Neuronal stem cell (in vitro differentiated cells): ENCODE data around the gene ROBO2.

Experiments
- DNase-seq: peaks from one replicate; pipeline ENCODE4 v3.0.0-alpha.2; 2013; ENCODE audit warnings: low spot score
- H2AFZ ChIP-seq: one replicate; pipeline ENCODE4 v1.6.1; 2013; ENCODE audit warnings: mild to moderate bottlenecking, low read length, inconsistent platforms
- H2AK5ac ChIP-seq: 2 replicates; pipeline ENCODE4 v1.6.1; 2013; ENCODE audit warnings: low read depth, mild to moderate bottlenecking, inconsistent platforms, low read length, moderate library complexity, mixed read lengths
- H2BK120ac ChIP-seq: 2 replicates; pipeline ENCODE4 v1.6.1; 2013; ENCODE audit warnings: low read depth, mild to moderate bottlenecking, inconsistent platforms, low read length, moderate library complexity, mixed read lengths
- H2BK12ac ChIP-seq: one replicate; pipeline ENCODE4 v1.6.1; 2013; ENCODE audit warnings: low read length, inconsistent platforms
- H2BK15ac ChIP-seq: 2 replicates; pipeline ENCODE4 v1.6.1; 2013; ENCODE audit warnings: mild to moderate bottlenecking, low read length, inconsistent platforms, mixed read lengths
- H2BK5ac ChIP-seq: one replicate; pipeline ENCODE4 v1.6.1; 2013; ENCODE audit warnings: inconsistent platforms, mild to moderate bottlenecking, low read length, moderate library complexity
- H3K14ac ChIP-seq: one replicate; pipeline ENCODE4 v1.6.1; 2013; ENCODE audit warnings: low read length, inconsistent platforms
- H3K18ac ChIP-seq: 2 replicates; pipeline ENCODE4 v1.6.1; 2013; ENCODE audit warnings: low read length, inconsistent platforms
- H3K23ac ChIP-seq: 2 replicates; pipeline ENCODE4 v1.6.1; 2013; ENCODE audit warnings: low read depth, mild to moderate bottlenecking, mixed read lengths, low read length, inconsistent platforms; ENCODE audit not compliant: poor library complexity
- H3K27ac ChIP-seq: replicated peaks from 3 replicates; pipeline ENCODE4 v1.5.1; 2013; ENCODE audit warnings: low read length, inconsistent platforms
- H3K27me3 ChIP-seq, 3 experiments: 2 replicates each; pipeline ENCODE4 v1.6.1; 2013; ENCODE audit warnings: low read length in 3 of 3, mild to moderate bottlenecking in 2 of 3, inconsistent platforms in 1 of 3, low read depth in 1 of 3, mixed read lengths in 1 of 3, moderate library complexity in 1 of 3; ENCODE audit not compliant: control insufficient read depth in 3 of 3, insufficient read depth in 3 of 3
- H3K36me3 ChIP-seq, 2 donors: replicated peaks in 1 of 2; 2 replicates each; pipeline ENCODE4 v1.6.1; 2013; ENCODE audit warnings: low read length in 2 of 2; ENCODE audit not compliant: control insufficient read depth in 2 of 2, insufficient read depth in 2 of 2
- H3K4ac ChIP-seq: 2 replicates; pipeline ENCODE4 v1.6.1; 2013; ENCODE audit warnings: inconsistent platforms, mild to moderate bottlenecking, low read length, moderate library complexity
- H3K4me1 ChIP-seq, 2 donors: 1 replicate in 1 of 2; 2 replicates in 1 of 2; pipeline ENCODE4 v1.6.1; 2013; ENCODE audit warnings: low read length in 2 of 2, low read depth in 1 of 2; ENCODE audit not compliant: control insufficient read depth in 2 of 2, insufficient read depth in 1 of 2
- H3K4me2 ChIP-seq: one replicate; pipeline ENCODE4 v1.6.1; 2013; ENCODE audit warnings: mild to moderate bottlenecking, low read length, inconsistent platforms; ENCODE audit not compliant: insufficient read depth, poor library complexity, severe bottlenecking
- H3K4me3 ChIP-seq, 2 donors: 2 replicates each; pipeline ENCODE4 v1.5.1; 2013; ENCODE audit warnings: low read length in 2 of 2, mild to moderate bottlenecking in 2 of 2, inconsistent platforms in 1 of 2, moderate library complexity in 1 of 2
- H3K79me1 ChIP-seq: one replicate; pipeline ENCODE4 v1.6.1; 2013; ENCODE audit warnings: low read depth, mild to moderate bottlenecking, inconsistent platforms, low read length, moderate library complexity
- H3K9ac ChIP-seq: one replicate; pipeline ENCODE4 v1.6.1; 2013; ENCODE audit warnings: mild to moderate bottlenecking, low read depth, low read length, inconsistent platforms; ENCODE audit not compliant: poor library complexity
- H3K9me3 ChIP-seq, 2 donors: replicated peaks in 1 of 2; 2 replicates each; pipeline versions ENCODE3 to v1.6.1; 2013; ENCODE audit warnings: low read length in 2 of 2, mild to moderate bottlenecking in 2 of 2, inconsistent platforms in 1 of 2, low read depth in 1 of 2, mixed read lengths in 1 of 2, moderate library complexity in 1 of 2; ENCODE audit not compliant: control insufficient read depth in 2 of 2, insufficient read depth in 1 of 2
- H4K8ac ChIP-seq: one replicate; pipeline ENCODE4 v1.6.1; 2013; ENCODE audit warnings: low read depth, mild to moderate bottlenecking, inconsistent platforms, low read length, moderate library complexity
- H4K91ac ChIP-seq: one replicate; pipeline ENCODE4 v1.6.1; 2013; ENCODE audit warnings: low read length, low read depth, mild to moderate bottlenecking, inconsistent platforms; ENCODE audit not compliant: poor library complexity
- WGBS, 2 donors: extraction: QIAGEN DNeasy Blood & Tissue Kit; methylation state at CpG; one replicate each; pipeline ENCODE4 v1.1.7; 2013; ENCODE audit warnings: missing lambda C conversion rate in 2 of 2, mixed read lengths in 1 of 2; ENCODE audit not compliant: insufficient read length in 2 of 2, insufficient replicate concordance in 1 of 2; ENCODE audit errors: extremely low coverage in 2 of 2; 5-methylcytosine and 5-hydroxymethylcytosine counted together

ROBO2 gene

DNA sequence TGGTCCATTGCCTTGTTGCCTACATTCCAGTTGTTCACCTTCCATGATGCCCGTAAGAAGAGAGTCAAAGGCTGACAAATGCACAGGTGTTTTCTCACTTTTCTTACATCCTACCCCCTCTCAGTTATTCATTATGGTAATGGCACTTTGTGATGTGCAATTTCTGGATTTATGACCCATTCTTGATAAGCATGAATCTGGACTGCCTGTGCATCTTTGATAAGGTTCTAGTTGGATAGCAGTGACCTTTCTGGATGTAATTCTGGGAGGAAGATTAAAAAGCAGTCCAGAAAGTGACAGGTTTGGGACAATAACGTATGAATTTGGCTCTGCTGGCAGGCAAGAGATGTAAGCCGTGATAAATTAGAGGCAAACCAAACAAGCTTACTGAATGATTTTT lies 101.5 kb downstream of the ROBO2 start:
- Histone ChIP-seq H3K9me3 (no peaks in the 10 kb centered on the region), H3K4ac (no peak overlapping the region), H3K14ac (no peak overlapping the region), H2BK12ac (no peak overlapping the region), H3K36me3 (no peaks in the 10 kb centered on the region), H2BK5ac (no peak overlapping the region), H3K27ac (no peak overlapping the region), H3K27me3 (peaks cover 0 to 2% (median 2%) of the 10 kb centered on the region in 3 experiments), H3K4me3 (no peak overlapping the region), H2AFZ (no peak overlapping the region), H3K18ac (no peak overlapping the region), H2BK120ac (no peak overlapping the region), H3K79me1 (no peaks in the 10 kb centered on the region), H2BK15ac (no peak overlapping the region), H4K8ac (no peak overlapping the region), H4K91ac (no peak overlapping the region), H3K9ac (no peak overlapping the region), H2AK5ac (no peak overlapping the region), H3K23ac (no peak overlapping the region), H3K4me1 (peaks cover 2 to 8% of the 10 kb centered on the region in 2 donors), H3K4me2 (no peak overlapping the region)
- no peak for DNase-seq
- no CpG with 5 or more reads among the region's 3 CpGs for WGBS, 2 donors

DNA sequence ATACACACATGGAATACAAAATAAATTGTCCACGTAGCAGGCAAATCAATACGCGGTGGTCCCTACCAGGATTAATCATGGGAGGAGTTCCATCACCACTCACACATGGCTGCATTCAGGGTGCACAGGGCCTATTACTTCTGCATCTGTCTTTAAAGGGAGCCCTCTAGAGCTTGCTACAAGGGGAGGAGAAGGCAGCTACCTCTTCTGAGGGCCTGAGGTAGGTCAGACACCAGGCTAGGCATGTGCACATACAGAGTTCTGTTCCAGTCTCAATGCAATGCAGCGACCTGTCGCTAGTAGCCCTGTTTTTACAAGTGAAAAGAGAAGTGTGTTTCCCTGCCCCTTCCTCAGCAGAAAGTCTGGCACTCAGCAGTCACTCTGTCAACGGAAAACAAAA lies 102.7 kb downstream of the ROBO2 start:
- peaks cover 2 to 18% of the 10 kb centered on the region in 2 donors for H3K4me1 ChIP-seq
- H4K8ac ChIP-seq, result no peak overlapping the region
- WGBS, 2 donors, result no CpG with 5 or more reads among the region's 6 CpGs
- no peak overlapping the region for H2BK120ac ChIP-seq
- H2AK5ac ChIP-seq, result no peak overlapping the region
- H3K18ac ChIP-seq, result no peak overlapping the region
- no peaks in the 10 kb centered on the region for H3K79me1 ChIP-seq
- H3K36me3 ChIP-seq, result no peaks in the 10 kb centered on the region
- H3K4me2 ChIP-seq, result no peak overlapping the region
- H3K4ac ChIP-seq, result no peak overlapping the region
- H2AFZ ChIP-seq, result no peak overlapping the region
- no peak overlapping the region for H3K23ac ChIP-seq
- peaks cover 0 to 2% (median 2%) of the 10 kb centered on the region in 3 experiments for H3K27me3 ChIP-seq
- no peak overlapping the region for H2BK5ac ChIP-seq
- H3K27ac ChIP-seq, result no peak overlapping the region
- H3K14ac ChIP-seq, result no peak overlapping the region
- H3K9ac ChIP-seq, result no peak overlapping the region
- H3K4me3 ChIP-seq, result no peak overlapping the region
- no peaks in the 10 kb centered on the region for H3K9me3 ChIP-seq
- H2BK12ac ChIP-seq, result no peak overlapping the region
- no peak overlapping the region for H2BK15ac ChIP-seq
- DNase-seq, result no peak
- no peak overlapping the region for H4K91ac ChIP-seq

DNA sequence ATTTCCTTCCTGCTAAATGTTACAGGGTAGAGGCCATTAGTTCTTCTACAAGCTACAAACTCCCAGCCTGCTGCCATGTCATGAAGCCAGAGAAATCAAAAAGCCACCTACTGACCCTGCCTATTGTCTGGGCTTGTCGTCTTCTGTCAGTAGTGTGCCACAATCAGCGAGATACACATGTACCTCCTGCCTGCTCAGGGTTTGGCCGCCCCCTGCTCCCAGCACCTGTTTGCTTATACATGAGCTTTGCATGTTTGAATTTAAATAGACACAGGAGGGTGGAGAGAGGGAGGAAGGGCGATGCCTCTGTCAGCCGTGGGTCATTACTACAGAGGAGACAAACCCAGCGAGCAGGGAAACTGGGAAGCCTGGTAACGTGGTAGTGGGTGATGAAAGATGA lies 106.1 kb downstream of the ROBO2 start:
- H3K18ac ChIP-seq, result peak overlapping the region; percentile 74
- H3K27ac ChIP-seq, result no peak overlapping the region
- H4K8ac ChIP-seq, result no peak overlapping the region
- H3K36me3 ChIP-seq, result no peaks in the 10 kb centered on the region
- H3K9me3 ChIP-seq, result no peaks in the 10 kb centered on the region
- H3K4me1 ChIP-seq, result peaks cover 2 to 22% of the 10 kb centered on the region in 2 donors
- WGBS, 2 donors, result no CpG with 5 or more reads among the region's 7 CpGs
- no peak overlapping the region for H2AFZ ChIP-seq
- no peaks in the 10 kb centered on the region for H3K79me1 ChIP-seq
- no peak overlapping the region for H2BK120ac ChIP-seq
- peaks cover 0 to 2% (median 2%) of the 10 kb centered on the region in 3 experiments for H3K27me3 ChIP-seq
- H2BK12ac ChIP-seq, result no peak overlapping the region
- H3K4me2 ChIP-seq, result no peak overlapping the region
- H3K14ac ChIP-seq, result peak overlapping the region; percentile 9
- H2BK15ac ChIP-seq, result no peak overlapping the region
- no peak overlapping the region for H2AK5ac ChIP-seq
- H4K91ac ChIP-seq, result no peak overlapping the region
- H2BK5ac ChIP-seq, result no peak overlapping the region
- no peak overlapping the region for H3K4me3 ChIP-seq
- no peak overlapping the region for H3K4ac ChIP-seq
- H3K23ac ChIP-seq, result no peak overlapping the region
- no peak for DNase-seq
- no peak overlapping the region for H3K9ac ChIP-seq

DNA sequence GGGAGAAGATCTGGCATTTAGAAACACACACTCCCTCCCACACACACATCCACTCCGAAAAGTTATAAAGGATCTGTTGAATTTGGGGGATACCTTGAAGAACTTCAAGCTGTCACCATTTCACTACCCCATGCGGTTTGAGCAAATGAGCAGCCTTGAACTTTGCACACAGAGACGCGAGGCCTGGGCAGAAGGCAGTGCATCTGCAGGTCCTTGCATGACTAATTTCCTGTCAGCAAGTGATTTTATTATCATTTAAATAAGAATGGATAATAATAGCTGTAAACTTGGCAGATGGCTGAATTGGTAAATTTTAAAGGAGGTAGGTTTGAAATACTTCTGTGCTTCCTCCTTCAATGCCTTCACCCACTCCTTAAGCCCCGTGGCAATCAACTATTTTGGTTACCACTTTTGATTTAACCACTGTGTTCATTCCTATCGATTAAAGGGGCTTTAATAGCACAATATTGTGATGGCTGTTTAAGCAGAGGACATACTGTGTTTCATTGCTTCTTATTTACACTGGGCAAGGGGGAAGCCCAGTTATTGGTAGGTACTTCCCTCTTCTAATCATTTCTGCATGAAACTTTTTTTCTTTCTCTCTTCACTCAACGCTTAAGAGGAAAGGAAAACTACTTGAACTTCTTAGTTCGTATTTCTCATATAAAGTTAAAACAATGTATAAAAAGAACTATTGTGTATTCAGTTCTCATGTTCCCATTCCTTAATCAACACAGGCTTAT lies 108.1 kb downstream of the ROBO2 start:
- Histone ChIP-seq H2AK5ac (no peak overlapping the region), H2BK12ac (no peak overlapping the region), H4K8ac (no peak overlapping the region), H3K4ac (no peak overlapping the region), H2BK120ac (no peak overlapping the region), H2BK5ac (no peak overlapping the region), H3K4me1 (peaks cover 0 to 22% of the 10 kb centered on the region in 2 donors), H3K9me3 (no peaks in the 10 kb centered on the region), H2AFZ (no peak overlapping the region), H3K27ac (no peak overlapping the region), H3K4me3 (no peak overlapping the region), H3K27me3 (peaks cover 0 to 2% (median 0%) of the 10 kb centered on the region in 3 experiments), H2BK15ac (no peak overlapping the region), H3K18ac (no peak overlapping the region), H3K4me2 (no peak overlapping the region), H3K14ac (no peak overlapping the region), H3K9ac (no peak overlapping the region), H4K91ac (no peak overlapping the region), H3K36me3 (no peaks in the 10 kb centered on the region), H3K79me1 (no peaks in the 10 kb centered on the region), H3K23ac (no peak overlapping the region)
- no CpG with 5 or more reads among the region's 8 CpGs for WGBS, 2 donors
- no peak for DNase-seq
